Stomach (tissue), 9 donors: Measurements from ENCODE around the gene KIF21A. TPM values are rescaled to one million over a fixed set of nuclear protein-coding genes. Genes with fewer than 3 reads are reported as not detected.

Experiments used
- DNase-seq, 2 donors: peaks; one replicate each; pipeline versions ENCODE4 v3.0.0 to v3.0.0-alpha.2; 2013 to 2019
- H3K27ac ChIP-seq, 5 donors: fragments of 200-600 bp in 4 of 5; sonication (generic) in 4 of 5; one replicate each; pipeline ENCODE4 v1.5.1; 2013 to 2019; ENCODE audit warnings: mild to moderate bottlenecking in 1 of 5, moderate library complexity in 1 of 5
- H3K27me3 ChIP-seq, 3 donors: fragments of 200-600 bp; sonication (generic); one replicate each; pipeline ENCODE4 v1.5.1; 2017 to 2019; ENCODE audit warnings: mixed run types in 1 of 3
- H3K36me3 ChIP-seq, 4 donors: fragments of 200-600 bp; sonication (generic); 1 replicate in 3 of 4; 2 replicates in 1 of 4; pipeline ENCODE4 v1.5.1; 2016 to 2019
- H3K4me1 ChIP-seq, 4 donors: fragments of 200-600 bp; sonication (generic); one replicate each; pipeline ENCODE4 v1.5.1; 2016 to 2019
- H3K4me3 ChIP-seq, 4 donors: fragments of 200-600 bp; sonication (generic) in 3 of 4; one replicate each; pipeline ENCODE4 v1.5.1; 2016 to 2019; ENCODE audit warnings: mild to moderate bottlenecking in 1 of 4
- H3K9me3 ChIP-seq, 4 donors: fragments of 200-600 bp; sonication (generic); one replicate each; pipeline ENCODE4 v1.5.1; 2016 to 2019
- EP300 ChIP-seq: sonication (generic); formaldehyde crosslinking; IDR thresholded peaks from one replicate; pipeline ENCODE4 v1.6.1; 2017; ENCODE audit warnings: antibody characterized with exemption
- POLR2A ChIP-seq, 4 donors: fragments of 450-650 bp; IDR thresholded peaks; one replicate each; pipeline ENCODE4 v1.6.1; 2016; ENCODE audit warnings: antibody characterized with exemption in 4 of 4, control low read depth in 2 of 4, mild to moderate bottlenecking in 1 of 4, moderate library complexity in 1 of 4
- POLR2AphosphoS5 ChIP-seq, 3 donors: sonication (generic); formaldehyde crosslinking; IDR thresholded peaks; one replicate each; pipeline ENCODE4 v1.6.1; 2016; ENCODE audit warnings: antibody characterized with exemption in 3 of 3
- WGBS, 5 donors: extraction: QIAGEN DNeasy Blood & Tissue Kit in 3 of 5; methylation state at CpG; one replicate each; pipeline versions ENCODE4 v1.1.5 to v1.1.7; 2013 to 2018; 5-methylcytosine and 5-hydroxymethylcytosine counted together
- intact Hi-C: fragments of 100-400 bp; cut with DNase I; formaldehyde crosslinking; loops from one replicate; pipeline ENCODE4 v1.15.1; 2023; ENCODE audit warnings: low total_unique reads
- polyA plus RNA-seq, 3 donors: library from polyadenylated mRNA; stranded (reverse); fragments of 200-250 nt; gene quantifications; one replicate each; pipeline ENCODE4 v1.2.3, GENCODE V29; 2013
- total RNA-seq, 5 donors: library from RNA; depleted of rRNA; stranded (reverse); fragments of >200 nt; gene quantifications; one replicate each; pipeline versions ENCODE4 v1.1.0 to v1.2.3, GENCODE V29; 2014 to 2016
- TF ChIP-seq, protein P1 (sequence below), 7 experiments: fragments of 450-650 bp in 4 of 7; fragments of 200-600 bp in 3 of 7; sonication (generic) in 3 of 7; IDR thresholded peaks; one replicate each; pipeline ENCODE4 v1.5.1; 2016 to 2019; ENCODE audit warnings: antibody characterized with exemption in 7 of 7, control low read depth in 2 of 7, mild to moderate bottlenecking in 1 of 7
- donor health status: healthy with polysubstance abuse.
- donor health status: Bipolar disorder and iron deficiency.
- donor health status: healthy.

The KIF21A gene
- total and polyA plus RNA-seq, 8 donors, result 4.9 to 45.9 (median 16.7) TPM

- no peaks in the 10 kb centered on the region for H3K4me1 ChIP-seq
- no peak overlapping the region for H3K4me3 ChIP-seq
- TF ChIP-seq POLR2A (IDR thresholded peaks at IDR 0.05), result no peak
- no peak for TF ChIP-seq EP300
- TF ChIP-seq, protein P1, sequence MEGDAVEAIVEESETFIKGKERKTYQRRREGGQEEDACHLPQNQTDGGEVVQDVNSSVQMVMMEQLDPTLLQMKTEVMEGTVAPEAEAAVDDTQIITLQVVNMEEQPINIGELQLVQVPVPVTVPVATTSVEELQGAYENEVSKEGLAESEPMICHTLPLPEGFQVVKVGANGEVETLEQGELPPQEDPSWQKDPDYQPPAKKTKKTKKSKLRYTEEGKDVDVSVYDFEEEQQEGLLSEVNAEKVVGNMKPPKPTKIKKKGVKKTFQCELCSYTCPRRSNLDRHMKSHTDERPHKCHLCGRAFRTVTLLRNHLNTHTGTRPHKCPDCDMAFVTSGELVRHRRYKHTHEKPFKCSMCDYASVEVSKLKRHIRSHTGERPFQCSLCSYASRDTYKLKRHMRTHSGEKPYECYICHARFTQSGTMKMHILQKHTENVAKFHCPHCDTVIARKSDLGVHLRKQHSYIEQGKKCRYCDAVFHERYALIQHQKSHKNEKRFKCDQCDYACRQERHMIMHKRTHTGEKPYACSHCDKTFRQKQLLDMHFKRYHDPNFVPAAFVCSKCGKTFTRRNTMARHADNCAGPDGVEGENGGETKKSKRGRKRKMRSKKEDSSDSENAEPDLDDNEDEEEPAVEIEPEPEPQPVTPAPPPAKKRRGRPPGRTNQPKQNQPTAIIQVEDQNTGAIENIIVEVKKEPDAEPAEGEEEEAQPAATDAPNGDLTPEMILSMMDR (IDR thresholded peaks at IDR 0.05), result no peak
- TF ChIP-seq POLR2AphosphoS5 (IDR thresholded peaks at IDR 0.05), result no peak
- no peak overlapping the region for H3K27ac ChIP-seq
- no peaks in the 10 kb centered on the region for H3K27me3 ChIP-seq
- DNase-seq, result no peak
- peaks cover 0 to 17% (median 14%) of the 10 kb centered on the region in 4 donors for H3K36me3 ChIP-seq
- WGBS, 5 donors, result 86 to 95% (median 94%) methylated on average over 3 of the region's 3 CpGs
- intact Hi-C loops, result no loop called here
- no peaks in the 10 kb centered on the region for H3K9me3 ChIP-seq
These were observed 87.1 kb downstream of the KIF21A start for GRCh38 chr12:39355841-39356240.

DNA sequence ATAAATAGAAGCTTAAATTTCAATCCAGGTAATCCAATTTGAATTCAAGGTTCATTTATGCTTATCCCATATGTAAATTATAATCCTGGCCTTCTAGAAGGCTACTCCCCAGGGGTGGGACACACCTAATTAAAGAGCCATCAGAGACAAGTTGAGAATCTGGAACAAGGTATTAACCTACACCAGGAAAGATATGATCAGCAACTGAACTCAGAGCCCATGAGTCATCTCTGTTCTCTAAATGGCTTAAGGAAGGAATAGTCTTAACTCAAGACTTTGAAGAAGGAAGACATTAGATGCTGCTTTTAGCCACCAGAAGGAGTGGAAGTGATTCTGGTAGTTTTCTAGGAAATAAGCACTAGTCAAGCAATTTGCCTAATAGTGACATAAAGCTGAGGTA lies 88.0 kb downstream of the KIF21A start:
- Histone ChIP-seq H3K4me3 (no peak overlapping the region), H3K9me3 (no peaks in the 10 kb centered on the region), H3K27me3 (no peaks in the 10 kb centered on the region), H3K36me3 (peaks cover 0 to 17% (median 14%) of the 10 kb centered on the region in 4 donors), H3K27ac (no peak overlapping the region), H3K4me1 (no peaks in the 10 kb centered on the region)
- no peak for DNase-seq
- no peak for TF ChIP-seq POLR2AphosphoS5 (IDR thresholded peaks at IDR 0.05)
- TF ChIP-seq POLR2A (IDR thresholded peaks at IDR 0.05), result no peak
- TF ChIP-seq, protein P1 (IDR thresholded peaks at IDR 0.05), result no peak
- TF ChIP-seq EP300, result no peak
- intact Hi-C loops, result no loop called here

GRCh38 chr12:39352471-39353017 lies 90.4 kb downstream of the KIF21A start:
- intact Hi-C loops, result no loop called here

GRCh38 chr12:39351153-39351552 lies 91.8 kb downstream of the KIF21A start:
- peaks cover 0 to 5% (median 4%) of the 10 kb centered on the region in 4 donors for H3K36me3 ChIP-seq
- no peaks in the 10 kb centered on the region for H3K27me3 ChIP-seq
- intact Hi-C loops, result no loop called here
- H3K27ac ChIP-seq, result no peak overlapping the region
- peak in 1 of 2 donors; percentile 3 for DNase-seq
- no peaks in the 10 kb centered on the region for H3K9me3 ChIP-seq
- no peak overlapping the region for H3K4me3 ChIP-seq
- H3K4me1 ChIP-seq, result no peaks in the 10 kb centered on the region
- TF ChIP-seq EP300, result no peak
- no peak for TF ChIP-seq POLR2AphosphoS5 (IDR thresholded peaks at IDR 0.05)
- TF ChIP-seq, protein P1 (IDR thresholded peaks at IDR 0.05), result no peak
- TF ChIP-seq POLR2A (IDR thresholded peaks at IDR 0.05), result no peak

More at GRCh38 chr12:39352471-39353017, 90.4 kb downstream of the KIF21A start:
- Histone ChIP-seq H3K27me3 (no peaks in the 10 kb centered on the region), H3K27ac (no peak overlapping the region), H3K4me1 (no peaks in the 10 kb centered on the region), H3K36me3 (peaks cover 0 to 17% (median 14%) of the 10 kb centered on the region in 4 donors), H3K9me3 (no peaks in the 10 kb centered on the region), H3K4me3 (no peak overlapping the region)
- DNase-seq, result no peak
- no peak for TF ChIP-seq POLR2A (IDR thresholded peaks at IDR 0.05)
- TF ChIP-seq EP300, result no peak
- no peak for TF ChIP-seq POLR2AphosphoS5 (IDR thresholded peaks at IDR 0.05)
- TF ChIP-seq, protein P1 (IDR thresholded peaks at IDR 0.05), result no peak
- WGBS, 5 donors, result 88 to 92% (median 91%) methylated on average over 3 of the region's 3 CpGs
